Activated CD8-positive, alpha-beta memory T cell treated with anti-CD3 and anti-CD28 coated beads for 48 hours (primary cell): ENCODE measurements around the gene PLXNA1.

Source experiments
- DNase-seq, 3 experiments: peaks; one replicate each; pipeline ENCODE4 v3.0.0-alpha.2; 2020; ENCODE audit warnings: low read depth in 2 of 3, low spot score in 2 of 3

The PLXNA1 gene

DNA sequence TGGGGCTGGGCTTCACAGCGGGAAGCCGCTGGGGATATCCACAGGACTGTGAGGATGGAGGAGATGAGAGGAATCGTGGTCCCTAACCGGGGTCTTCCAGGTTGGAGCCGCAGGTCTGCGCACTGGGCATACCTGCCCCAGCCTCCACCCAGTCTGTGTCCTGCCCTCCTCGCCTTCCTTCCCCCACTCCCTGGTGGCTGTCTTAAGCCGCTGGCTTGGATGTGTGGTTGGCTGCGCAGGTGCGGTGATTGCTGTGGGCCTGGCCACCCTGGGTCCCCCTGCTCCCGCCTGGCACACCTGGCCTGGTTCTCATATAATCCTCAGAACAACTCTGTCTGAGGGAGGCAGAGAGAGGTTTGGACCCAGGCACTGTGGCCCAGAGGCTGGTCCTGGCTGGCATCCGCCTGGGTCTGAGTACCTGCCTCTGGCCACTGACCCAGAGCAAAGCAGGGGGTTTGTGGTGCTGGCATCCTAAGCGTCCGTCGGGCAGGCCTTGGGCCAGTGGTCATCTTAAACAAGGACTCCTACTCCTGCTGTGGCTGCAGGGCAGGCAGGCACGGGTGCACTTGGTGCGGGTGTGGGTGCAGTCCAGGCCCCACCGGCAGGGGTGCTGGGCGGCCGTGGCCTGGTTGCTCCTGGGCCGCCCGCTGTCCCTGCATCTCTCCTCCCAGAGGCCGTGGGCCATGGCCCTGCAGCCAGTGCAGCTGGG lies 18.7 kb downstream of the PLXNA1 start:
- no peak for DNase-seq

GRCh38 chr3:127002195-127003174 lies 19.6 kb downstream of the PLXNA1 start:
- DNase-seq: no peak

DNA sequence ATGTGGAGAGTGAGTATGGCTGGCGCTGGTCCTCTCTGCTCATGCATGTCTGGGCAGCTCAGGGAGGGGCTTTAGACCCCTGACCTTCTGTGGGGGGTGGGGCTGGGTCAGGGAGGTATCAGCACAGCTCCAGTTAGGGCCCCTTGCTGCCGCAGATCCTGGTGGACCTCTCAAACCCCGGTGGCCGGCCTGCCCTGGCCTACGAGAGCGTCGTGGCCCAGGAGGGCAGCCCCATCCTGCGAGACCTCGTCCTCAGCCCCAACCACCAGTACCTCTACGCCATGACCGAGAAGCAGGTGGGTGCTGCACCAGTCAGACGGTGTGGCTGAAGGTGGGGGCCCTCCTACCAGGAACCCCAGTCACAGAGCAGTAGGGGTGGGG lies 20.2 kb downstream of the PLXNA1 start:
- no peak for DNase-seq

- DNase-seq: no peak
These were observed 20.8 kb downstream of the PLXNA1 start for GRCh38 chr3:127003601-127004280.

- DNase-seq: no peak
These were observed 21.9 kb downstream of the PLXNA1 start for GRCh38 chr3:127004641-127005397.

- no peak for DNase-seq
These were observed 23.1 kb downstream of the PLXNA1 start for GRCh38 chr3:127005864-127006500.

DNA sequence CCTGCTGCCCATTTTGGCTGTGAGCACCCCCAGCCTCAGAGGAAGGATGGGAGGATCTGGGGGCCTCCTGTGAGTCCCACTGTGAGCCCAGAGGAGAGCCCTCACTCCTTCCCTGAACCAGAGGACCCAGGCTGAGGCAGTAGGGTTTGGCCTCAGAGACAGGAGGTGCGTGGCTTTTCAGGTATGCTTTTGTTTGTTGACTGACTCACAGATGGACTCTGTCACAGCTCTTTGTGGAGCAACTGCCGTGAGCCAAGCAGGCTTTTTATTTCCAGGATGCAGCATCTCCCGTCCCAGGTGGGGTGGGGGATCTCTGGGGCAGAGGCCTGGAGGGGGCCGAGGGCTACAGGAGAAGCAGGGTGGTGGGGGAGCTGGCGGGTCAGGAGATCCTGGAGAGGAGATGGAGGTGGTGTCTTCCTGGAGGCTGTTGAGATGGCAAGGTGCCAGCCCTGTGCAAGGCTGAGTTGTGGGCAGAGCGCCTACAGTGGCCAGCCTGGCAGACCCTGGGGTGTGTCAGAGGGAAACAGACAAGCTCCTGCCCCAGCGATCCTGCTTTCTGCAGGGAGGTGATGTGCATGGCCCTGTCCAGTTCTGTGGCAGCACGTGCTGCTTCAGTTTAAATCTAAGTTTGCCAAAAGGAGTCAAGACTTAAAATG lies 24.0 kb downstream of the PLXNA1 start:
- no peak for DNase-seq

GRCh38 chr3:127008236-127008635 lies 25.3 kb downstream of the PLXNA1 start:
- no peak for DNase-seq

DNA sequence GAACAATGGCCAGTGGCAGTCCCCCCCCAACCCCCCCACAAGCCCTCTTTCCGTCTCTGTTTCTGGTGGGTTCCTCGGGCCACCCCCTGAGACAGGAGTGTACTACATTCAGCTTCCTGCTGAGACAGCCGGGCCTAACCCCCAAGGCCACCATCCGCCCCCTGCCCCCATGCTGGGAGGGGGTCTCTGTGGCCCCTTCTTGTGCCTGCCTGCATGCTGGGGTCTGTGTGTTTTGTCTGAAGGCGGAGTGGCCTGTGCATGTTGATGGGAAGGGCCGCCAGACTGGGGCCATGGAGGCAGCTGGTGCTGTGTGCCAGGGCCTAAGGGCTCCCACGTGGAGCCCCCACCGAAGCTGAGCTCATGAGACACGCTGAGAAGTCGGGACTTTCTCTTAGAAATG lies 26.6 kb downstream of the PLXNA1 start:
- no peak for DNase-seq

- no peak for DNase-seq
These were observed 28.5 kb downstream of the PLXNA1 start for GRCh38 chr3:127011270-127011992.

GRCh38 chr3:127012091-127012490 lies 29.2 kb downstream of the PLXNA1 start:
- no peak for DNase-seq

- no peak for DNase-seq
These were observed 30.3 kb downstream of the PLXNA1 start for GRCh38 chr3:127013181-127013580.

GRCh38 chr3:127013758-127014535 lies 31.0 kb downstream of the PLXNA1 start:
- no peak for DNase-seq

- no peak for DNase-seq
These were observed 31.8 kb downstream of the PLXNA1 start for GRCh38 chr3:127014536-127015281.

DNA sequence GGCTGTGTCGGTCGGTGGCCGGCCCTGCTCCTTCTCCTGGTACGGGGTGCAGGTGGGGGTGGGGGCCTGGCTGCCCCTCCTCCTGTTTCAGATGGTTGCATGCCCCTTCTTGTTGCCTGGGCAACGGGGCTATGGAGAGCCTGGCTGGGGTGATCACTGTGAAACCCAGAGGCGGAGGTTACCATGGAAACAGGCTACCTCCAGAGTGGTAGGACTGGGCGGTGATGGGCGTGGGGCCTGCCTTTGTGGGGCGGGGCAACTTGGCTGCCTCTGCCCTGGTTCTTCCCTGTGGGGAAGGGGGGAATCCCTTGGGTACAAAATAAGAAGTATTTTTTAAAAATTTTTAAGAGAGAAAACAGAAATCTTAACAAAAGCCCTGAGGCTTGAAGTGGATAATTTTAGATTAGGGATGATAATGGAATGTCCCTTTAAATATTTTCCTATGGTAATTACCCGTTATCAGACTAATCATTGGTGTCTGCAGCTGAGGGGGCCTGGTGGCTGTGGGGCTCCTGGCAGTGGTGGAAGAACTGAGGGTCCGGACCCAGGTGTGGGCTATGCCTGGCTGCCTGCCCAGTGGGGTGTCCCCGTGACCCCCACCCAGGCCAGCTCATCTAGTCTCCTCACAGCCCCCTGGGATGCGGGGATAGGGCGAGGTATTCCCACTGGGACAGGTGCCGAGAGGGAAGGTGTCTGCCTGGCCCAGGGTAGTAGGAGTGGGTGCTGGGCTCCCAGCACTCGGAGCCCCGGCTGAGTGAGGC lies 32.5 kb downstream of the PLXNA1 start:
- no peak for DNase-seq

DNA sequence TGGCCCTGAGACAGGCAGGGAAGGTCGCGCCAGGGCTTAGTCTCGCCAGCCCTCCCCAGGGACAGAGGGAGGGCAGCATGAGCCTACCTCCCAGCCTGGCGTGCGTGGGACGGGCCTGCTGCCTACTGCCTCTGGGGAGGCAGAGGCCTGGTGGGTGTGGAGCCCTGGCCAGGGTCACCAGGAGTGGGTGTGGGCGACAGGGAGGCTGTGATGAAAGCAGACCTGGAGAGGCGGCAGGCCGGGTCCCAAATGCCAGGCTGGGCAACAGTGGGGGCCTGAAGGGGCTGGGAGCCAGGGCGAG lies 33.1 kb downstream of the PLXNA1 start:
- DNase-seq: no peak

DNA sequence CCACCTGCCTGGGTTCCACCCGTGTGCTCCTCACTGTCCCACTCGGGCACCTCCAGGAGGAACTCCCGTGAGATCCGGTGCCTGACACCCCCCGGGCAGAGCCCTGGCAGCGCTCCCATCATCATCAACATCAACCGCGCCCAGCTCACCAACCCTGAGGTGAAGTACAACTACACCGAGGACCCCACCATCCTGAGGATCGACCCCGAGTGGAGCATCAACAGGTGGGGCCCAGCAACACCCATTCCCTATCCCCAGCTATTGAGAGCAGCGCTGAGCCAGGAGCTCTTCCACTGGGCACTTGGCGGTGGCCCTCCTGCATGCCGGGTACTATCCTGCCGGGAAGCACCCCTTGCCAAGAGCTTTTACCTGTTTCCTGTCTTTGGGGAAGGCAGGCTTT lies 33.5 kb downstream of the PLXNA1 start:
- no peak for DNase-seq
